Dendritic cell treated with granulocyte-macrophage colony-stimulating factor and Interleukin-4, amounts not matched to agents 40 ng/mL and 50 ng/mL, for 4 days (primary cell): ENCODE measurements around the gene KIRREL3.

ENCODE experiments used
- H3K27ac Mint-ChIP-seq: one replicate; pipeline ENCODE4 v1.8.0; 2022; ENCODE audit warnings: mild to moderate bottlenecking, mixed read lengths
- H3K27me3 Mint-ChIP-seq: one replicate; pipeline ENCODE4 v1.8.0; 2022; ENCODE audit warnings: mild to moderate bottlenecking, mixed read lengths
- H3K36me3 Mint-ChIP-seq: one replicate; pipeline ENCODE4 v1.8.0; 2022; ENCODE audit warnings: low read depth, mixed read lengths
- H3K4me1 Mint-ChIP-seq: one replicate; pipeline ENCODE4 v1.8.0; 2022; ENCODE audit warnings: low read depth, mixed read lengths
- H3K4me3 Mint-ChIP-seq: one replicate; pipeline ENCODE4 v1.8.0; 2022; ENCODE audit warnings: mild to moderate bottlenecking, moderate library complexity, mixed read lengths
- H3K9me3 Mint-ChIP-seq: one replicate; pipeline ENCODE4 v1.8.0; 2022; ENCODE audit warnings: mixed read lengths
- intact Hi-C: fragments of 100-400 bp; cut with micrococcal nuclease; formaldehyde crosslinking; loops from one replicate; pipeline ENCODE4 v1.15.0; 2022

KIRREL3 gene

DNA sequence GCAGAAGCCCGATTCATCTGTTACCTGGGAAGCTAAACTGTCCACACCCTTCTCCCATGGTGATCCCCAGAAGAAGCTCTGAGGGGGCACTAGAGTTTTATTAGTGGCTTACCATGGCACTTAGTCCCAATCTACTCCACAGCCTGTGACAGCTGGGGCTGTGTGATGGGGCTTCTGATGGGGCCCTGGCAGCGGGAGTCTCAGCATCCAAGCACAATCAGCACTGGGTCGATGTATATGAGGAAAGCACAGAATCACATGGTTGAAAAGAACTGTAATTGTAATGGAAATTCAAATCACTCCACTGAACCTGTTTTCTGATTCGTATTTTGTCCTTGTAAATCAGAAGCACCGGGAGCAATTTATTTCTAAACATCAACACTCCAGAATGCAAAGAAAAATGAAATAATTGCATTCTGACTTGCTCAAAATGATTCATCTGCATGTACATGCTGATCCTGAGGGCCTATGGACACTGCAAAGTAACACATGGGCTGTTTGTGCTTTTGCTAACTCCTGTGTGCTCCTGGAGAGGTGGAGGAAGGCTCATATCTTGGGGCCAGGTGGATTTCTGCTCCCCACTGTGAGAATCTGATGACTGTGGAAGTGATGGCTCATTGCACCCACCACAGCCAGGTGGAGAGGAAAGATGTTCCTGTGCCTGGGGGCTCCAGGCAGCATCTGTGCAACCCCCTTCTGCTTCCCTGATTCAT, 203.0 kb downstream of the KIRREL3 start:
- intact Hi-C loops: no loop called here
- Mint-ChIP-seq H3K9me3 (peaks cover 9% of the 10 kb centered on the region), H3K36me3 (no peaks in the 10 kb centered on the region), H3K4me1 (no peaks in the 10 kb centered on the region), H3K27ac (no peak overlapping the region), H3K4me3 (no peak overlapping the region), H3K27me3 (no peaks in the 10 kb centered on the region)

DNA sequence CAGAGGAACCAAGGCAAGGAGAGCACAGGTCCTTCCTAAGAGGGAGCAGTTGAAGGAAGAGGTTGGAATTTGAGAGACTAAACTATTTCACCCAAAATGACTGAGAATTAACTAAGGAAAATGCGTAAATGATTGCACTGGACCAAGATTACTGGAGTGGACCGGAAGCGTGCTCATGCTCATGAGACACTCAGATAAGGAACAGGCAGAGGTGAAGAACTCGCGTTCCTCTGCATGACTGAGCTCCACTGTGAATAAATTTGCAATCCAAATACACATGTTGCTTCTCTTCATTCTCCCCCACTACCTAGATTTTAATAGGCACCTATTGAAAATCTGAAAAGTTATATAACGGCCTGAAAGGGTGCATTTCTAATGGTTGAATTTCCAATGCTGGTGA, 207.0 kb downstream of the KIRREL3 start:
- no peak overlapping the region for H3K27ac Mint-ChIP-seq
- H3K27me3 Mint-ChIP-seq: no peaks in the 10 kb centered on the region
- intact Hi-C loops: no loop called here
- peaks cover under 1% of the 10 kb centered on the region for H3K9me3 Mint-ChIP-seq
- H3K4me3 Mint-ChIP-seq: no peak overlapping the region
- no peaks in the 10 kb centered on the region for H3K4me1 Mint-ChIP-seq
- no peaks in the 10 kb centered on the region for H3K36me3 Mint-ChIP-seq

DNA sequence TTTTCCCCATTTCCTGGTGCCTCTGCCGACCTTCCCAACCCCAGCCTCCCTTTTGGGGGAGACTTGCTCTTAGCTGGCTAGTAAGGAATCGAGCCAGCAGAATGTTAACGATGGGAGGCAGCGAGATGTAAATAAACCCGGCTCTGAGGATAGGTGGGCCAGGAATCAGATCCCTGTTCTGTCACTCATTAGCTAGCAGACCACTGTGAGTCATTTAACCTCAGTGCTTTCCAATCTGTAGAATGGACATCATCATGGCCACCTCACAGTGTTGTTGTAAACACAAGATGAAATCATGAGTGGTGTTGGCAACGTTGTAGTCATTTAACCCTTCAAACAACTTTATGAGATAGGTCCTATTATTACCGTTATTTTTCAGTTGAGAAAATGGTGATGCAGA, 208.6 kb downstream of the KIRREL3 start:
- Mint-ChIP-seq H3K27me3 (no peaks in the 10 kb centered on the region), H3K27ac (no peak overlapping the region), H3K4me3 (no peak overlapping the region), H3K9me3 (no peaks in the 10 kb centered on the region), H3K4me1 (no peaks in the 10 kb centered on the region), H3K36me3 (no peaks in the 10 kb centered on the region)
- intact Hi-C loops: no loop called here

DNA sequence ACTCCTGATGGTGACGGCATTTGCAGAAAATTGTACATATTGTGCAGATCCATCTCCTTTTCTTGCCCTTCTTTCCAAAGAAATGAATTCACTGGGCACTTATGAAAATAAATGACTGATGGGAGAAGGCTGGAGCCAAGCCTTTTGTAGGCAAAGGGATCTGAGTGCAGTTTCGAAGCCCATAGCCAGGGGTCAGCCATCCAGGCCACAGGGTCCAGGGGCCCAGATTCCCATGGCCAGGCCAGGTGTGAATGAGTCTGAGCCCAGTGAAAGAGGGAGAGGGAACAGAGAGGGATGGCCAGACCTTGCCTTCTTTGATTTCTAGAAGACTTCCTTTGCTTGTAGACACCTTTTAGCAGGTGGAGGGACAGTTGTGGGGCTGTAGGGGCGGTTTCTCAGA, 209.1 kb downstream of the KIRREL3 start:
- no peak overlapping the region for H3K4me3 Mint-ChIP-seq
- no peaks in the 10 kb centered on the region for H3K27me3 Mint-ChIP-seq
- H3K36me3 Mint-ChIP-seq: no peaks in the 10 kb centered on the region
- no peaks in the 10 kb centered on the region for H3K9me3 Mint-ChIP-seq
- intact Hi-C loops: no loop called here
- no peaks in the 10 kb centered on the region for H3K4me1 Mint-ChIP-seq
- no peak overlapping the region for H3K27ac Mint-ChIP-seq

DNA sequence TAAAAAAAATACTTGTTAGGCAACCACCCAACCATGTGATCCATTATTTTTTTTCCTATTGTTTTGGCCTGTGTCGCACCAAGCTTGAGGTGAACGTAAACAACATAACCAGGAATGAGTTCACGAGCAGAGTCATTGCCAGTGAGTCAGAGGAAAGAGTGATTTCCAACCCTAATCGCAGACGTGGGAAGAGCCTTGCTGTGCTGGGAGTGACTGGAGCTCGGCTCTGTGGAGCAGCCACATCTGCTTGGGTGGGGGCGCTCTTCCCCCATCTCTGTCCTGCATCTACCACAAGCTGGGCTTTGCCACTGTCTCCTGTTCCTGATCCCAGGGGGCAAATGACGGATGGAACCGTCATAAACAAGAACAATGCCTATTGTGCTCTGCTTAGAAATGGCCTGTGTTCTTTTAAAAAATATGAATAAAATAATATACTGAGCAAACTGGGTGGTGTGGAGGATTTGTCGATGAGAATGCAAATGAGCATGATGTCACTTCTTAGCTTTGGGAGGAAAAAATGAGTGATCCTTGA, 210.0 kb downstream of the KIRREL3 start:
- H3K4me1 Mint-ChIP-seq: no peaks in the 10 kb centered on the region
- H3K36me3 Mint-ChIP-seq: no peaks in the 10 kb centered on the region
- no peak overlapping the region for H3K27ac Mint-ChIP-seq
- H3K27me3 Mint-ChIP-seq: no peaks in the 10 kb centered on the region
- no peak overlapping the region for H3K4me3 Mint-ChIP-seq
- H3K9me3 Mint-ChIP-seq: no peaks in the 10 kb centered on the region
- intact Hi-C loops: no loop called here

DNA sequence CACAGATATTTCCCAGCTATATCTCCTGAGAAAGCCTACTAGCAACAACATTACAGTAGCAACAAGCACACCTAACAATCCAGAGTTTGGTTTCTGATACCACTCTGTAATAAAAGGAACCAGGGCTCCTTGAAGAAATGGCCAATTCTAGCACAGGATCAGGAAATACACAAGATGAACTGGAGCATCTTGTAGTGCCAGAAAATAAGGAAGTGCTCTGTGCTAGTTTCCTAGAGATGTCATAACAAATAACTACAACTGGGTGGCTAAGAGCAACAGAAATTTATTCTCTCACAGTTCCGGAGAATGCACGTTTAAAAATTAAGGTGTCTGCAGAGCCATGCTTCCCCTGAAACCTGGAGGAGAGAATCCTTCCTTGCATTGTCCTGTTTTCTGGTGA, 217.8 kb downstream of the KIRREL3 start:
- Mint-ChIP-seq H3K36me3 (no peaks in the 10 kb centered on the region), H3K27me3 (peaks cover 4% of the 10 kb centered on the region), H3K9me3 (no peaks in the 10 kb centered on the region), H3K27ac (no peak overlapping the region), H3K4me3 (no peak overlapping the region), H3K4me1 (no peaks in the 10 kb centered on the region)
- intact Hi-C loops: no loop called here

DNA sequence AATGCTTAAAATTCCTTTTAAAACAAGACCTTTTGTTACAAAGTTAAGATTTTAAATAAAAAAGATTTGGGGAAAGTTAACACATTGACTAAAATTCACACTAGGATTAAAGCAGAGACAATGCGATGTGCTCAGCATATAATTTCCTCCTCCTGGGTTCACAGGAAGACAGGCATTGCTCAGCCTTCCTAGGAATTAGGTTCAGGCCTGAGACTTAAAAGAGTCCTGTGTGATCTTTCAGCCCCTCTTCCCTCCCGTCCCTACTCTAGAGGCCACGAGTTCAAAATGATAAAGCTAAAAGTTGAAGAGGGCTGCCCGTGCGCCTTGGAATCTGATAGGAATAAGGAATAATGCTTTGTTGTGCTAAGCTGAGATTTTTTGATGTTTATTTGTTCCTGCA, 218.6 kb downstream of the KIRREL3 start:
- H3K4me3 Mint-ChIP-seq: no peak overlapping the region
- intact Hi-C loops: no loop called here
- H3K4me1 Mint-ChIP-seq: no peaks in the 10 kb centered on the region
- no peaks in the 10 kb centered on the region for H3K36me3 Mint-ChIP-seq
- H3K27me3 Mint-ChIP-seq: peaks cover 4% of the 10 kb centered on the region
- no peaks in the 10 kb centered on the region for H3K9me3 Mint-ChIP-seq
- no peak overlapping the region for H3K27ac Mint-ChIP-seq

DNA sequence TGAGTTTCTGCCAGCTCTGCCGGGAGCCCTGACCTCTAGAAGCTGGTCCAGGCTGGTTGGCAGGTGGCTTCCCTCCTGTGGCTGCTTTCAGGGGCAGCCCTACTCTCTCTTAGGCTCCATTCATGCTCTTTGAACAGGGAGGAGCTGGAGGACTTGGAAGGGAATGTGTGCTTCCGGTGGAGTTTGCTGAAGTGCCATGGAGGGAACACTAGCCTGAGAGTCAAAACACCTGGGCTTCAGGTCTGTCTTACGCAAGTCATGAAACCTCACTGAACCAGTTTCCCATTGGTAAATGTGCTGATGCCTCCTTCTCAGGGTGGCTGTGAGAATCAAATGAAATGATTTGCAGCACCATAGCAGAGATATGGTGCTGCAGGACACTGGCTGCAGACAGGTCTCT, 224.5 kb downstream of the KIRREL3 start:
- peaks cover 5% of the 10 kb centered on the region for H3K27me3 Mint-ChIP-seq
- H3K27ac Mint-ChIP-seq: no peak overlapping the region
- H3K4me3 Mint-ChIP-seq: no peak overlapping the region
- intact Hi-C loops: no loop called here
- H3K4me1 Mint-ChIP-seq: no peaks in the 10 kb centered on the region
- no peaks in the 10 kb centered on the region for H3K36me3 Mint-ChIP-seq
- H3K9me3 Mint-ChIP-seq: no peaks in the 10 kb centered on the region

DNA sequence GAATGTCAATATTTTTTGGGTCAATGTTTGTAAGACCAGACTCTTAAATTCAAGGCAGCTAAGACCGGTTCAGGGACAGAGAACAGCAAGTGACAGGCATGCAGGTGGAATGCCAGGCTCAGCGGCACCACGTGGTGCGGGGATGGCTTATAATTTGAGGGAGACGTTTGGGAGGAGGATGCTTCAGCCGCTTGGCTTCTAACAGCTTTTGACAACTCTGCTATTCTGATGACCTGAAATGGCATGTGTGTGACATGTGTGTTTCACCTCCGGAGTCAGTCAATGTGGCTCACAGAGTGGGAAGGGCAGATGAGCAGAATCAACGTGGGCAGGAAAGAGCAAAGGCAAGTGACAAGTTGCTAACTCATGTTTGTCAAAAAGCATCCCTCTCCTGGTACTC, 228.3 kb downstream of the KIRREL3 start:
- no peak overlapping the region for H3K4me3 Mint-ChIP-seq
- peaks cover 2% of the 10 kb centered on the region for H3K27me3 Mint-ChIP-seq
- H3K9me3 Mint-ChIP-seq: no peaks in the 10 kb centered on the region
- no peak overlapping the region for H3K27ac Mint-ChIP-seq
- intact Hi-C loops: no loop called here
- no peaks in the 10 kb centered on the region for H3K36me3 Mint-ChIP-seq
- H3K4me1 Mint-ChIP-seq: no peaks in the 10 kb centered on the region

DNA sequence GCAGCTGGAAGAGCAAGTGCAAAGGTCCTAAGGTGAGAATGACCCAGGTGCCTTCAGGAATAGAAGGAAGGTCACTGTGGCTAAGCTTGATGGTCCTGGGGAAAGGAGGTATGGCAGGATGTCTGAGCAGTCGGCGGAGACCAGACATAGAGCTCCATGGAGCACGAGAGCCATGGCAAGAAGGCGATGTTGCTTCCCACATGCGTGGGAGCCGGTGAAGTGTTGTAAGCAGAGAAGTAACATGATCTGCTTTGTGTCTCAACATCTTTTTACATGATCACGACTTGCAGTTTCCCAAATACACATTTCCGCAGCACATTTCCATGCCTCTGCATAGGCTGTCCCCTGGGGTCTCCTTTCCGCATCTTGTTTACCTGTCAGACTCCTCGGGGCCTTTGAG, 231.9 kb downstream of the KIRREL3 start:
- intact Hi-C loops: no loop called here
- no peaks in the 10 kb centered on the region for H3K4me1 Mint-ChIP-seq
- H3K36me3 Mint-ChIP-seq: no peaks in the 10 kb centered on the region

DNA sequence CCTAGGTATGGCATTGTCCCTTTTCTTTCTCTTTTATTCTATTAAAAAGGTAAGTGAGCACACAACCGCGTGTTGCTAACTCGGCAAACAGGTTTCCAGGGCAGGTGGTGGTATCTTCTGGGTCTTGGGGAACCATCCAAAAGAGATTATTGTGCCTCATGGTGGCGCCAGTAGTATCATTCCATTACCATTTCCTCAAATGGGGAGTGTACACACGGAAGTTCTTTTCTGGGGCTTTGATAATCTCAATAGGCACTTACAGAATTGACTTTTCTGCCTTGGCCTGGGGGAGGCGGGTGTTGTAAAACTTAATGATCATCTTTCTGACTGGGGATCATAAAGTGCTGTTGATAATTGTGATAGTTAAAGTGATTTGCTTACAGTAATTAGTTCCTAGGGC, 234.1 kb downstream of the KIRREL3 start:
- no peaks in the 10 kb centered on the region for H3K36me3 Mint-ChIP-seq
- intact Hi-C loops: no loop called here

More for the DNA sequence above, 231.9 kb downstream of the KIRREL3 start:
- H3K27me3 Mint-ChIP-seq: no peaks in the 10 kb centered on the region
- H3K4me3 Mint-ChIP-seq: no peak overlapping the region
- no peaks in the 10 kb centered on the region for H3K9me3 Mint-ChIP-seq
- no peak overlapping the region for H3K27ac Mint-ChIP-seq

DNA sequence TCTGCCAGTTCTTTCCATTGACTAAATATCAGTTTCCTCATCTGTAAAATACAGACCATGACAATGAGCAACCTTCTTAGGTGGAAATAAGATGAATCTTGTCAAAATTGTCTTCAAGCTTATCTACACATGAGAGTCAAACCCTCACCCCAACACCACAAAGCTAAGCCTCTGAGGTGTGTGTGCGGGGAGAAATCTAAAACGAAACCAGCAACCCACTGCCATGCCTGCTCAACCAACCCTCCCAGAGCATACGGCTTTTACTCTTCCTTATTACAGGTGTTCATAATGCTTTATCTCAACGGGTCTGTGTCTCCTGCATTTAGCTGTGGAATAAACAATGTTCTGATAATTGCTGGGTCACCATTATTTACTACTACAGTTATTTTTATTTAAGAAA, 235.4 kb downstream of the KIRREL3 start:
- no peaks in the 10 kb centered on the region for H3K9me3 Mint-ChIP-seq
- intact Hi-C loops: no loop called here
- no peak overlapping the region for H3K4me3 Mint-ChIP-seq
- H3K4me1 Mint-ChIP-seq: no peaks in the 10 kb centered on the region
- H3K36me3 Mint-ChIP-seq: no peaks in the 10 kb centered on the region
- H3K27ac Mint-ChIP-seq: no peak overlapping the region
- no peaks in the 10 kb centered on the region for H3K27me3 Mint-ChIP-seq

More for the DNA sequence above, 234.1 kb downstream of the KIRREL3 start:
- Mint-ChIP-seq H3K4me1 (no peaks in the 10 kb centered on the region), H3K27me3 (no peaks in the 10 kb centered on the region), H3K9me3 (no peaks in the 10 kb centered on the region), H3K27ac (no peak overlapping the region), H3K4me3 (no peak overlapping the region)

DNA sequence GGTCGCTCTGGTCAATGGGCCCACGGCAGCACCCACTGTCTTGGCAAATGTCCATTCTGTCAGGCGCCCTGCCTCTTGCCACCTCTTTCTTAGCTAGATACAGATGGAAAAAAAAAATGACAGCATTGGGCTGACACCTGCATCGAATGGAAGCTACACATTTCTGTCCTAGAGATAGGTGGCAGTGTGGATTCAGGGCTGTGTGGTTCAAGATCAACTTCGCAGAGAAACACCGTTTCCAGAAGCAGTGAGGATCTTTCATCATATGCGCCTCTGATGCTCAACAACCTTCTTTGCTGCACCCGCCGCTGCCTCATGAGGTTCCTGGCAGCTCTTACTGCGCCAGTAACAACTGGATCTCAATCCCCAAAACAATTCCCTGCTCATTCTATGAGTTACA, 236.3 kb downstream of the KIRREL3 start:
- intact Hi-C loops: no loop called here
- Mint-ChIP-seq H3K27me3 (no peaks in the 10 kb centered on the region), H3K36me3 (no peaks in the 10 kb centered on the region), H3K4me1 (no peaks in the 10 kb centered on the region), H3K9me3 (no peaks in the 10 kb centered on the region), H3K4me3 (no peak overlapping the region), H3K27ac (no peak overlapping the region)

DNA sequence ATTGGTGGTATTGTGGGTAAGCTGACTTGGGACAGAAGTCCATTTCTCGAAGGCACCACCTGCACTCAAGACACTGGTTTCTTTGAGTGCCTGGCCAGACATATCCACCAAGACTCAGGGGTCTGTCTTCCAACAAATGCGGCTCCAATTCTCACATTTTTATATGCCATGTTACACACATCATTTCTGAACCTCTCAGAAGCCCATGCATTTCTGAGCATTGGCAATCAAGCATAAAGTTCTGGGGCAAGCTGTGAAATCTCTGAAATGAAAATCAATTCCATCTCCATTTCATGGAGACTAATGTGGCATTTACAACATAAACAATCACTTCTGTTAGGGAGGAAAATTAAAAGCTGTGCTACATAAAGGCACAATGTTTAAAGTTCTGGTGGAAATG, 243.7 kb downstream of the KIRREL3 start:
- Mint-ChIP-seq H3K4me3 (no peak overlapping the region), H3K4me1 (no peaks in the 10 kb centered on the region), H3K9me3 (no peaks in the 10 kb centered on the region), H3K27ac (no peak overlapping the region), H3K27me3 (no peaks in the 10 kb centered on the region), H3K36me3 (no peaks in the 10 kb centered on the region)
- intact Hi-C loops: no loop called here

DNA sequence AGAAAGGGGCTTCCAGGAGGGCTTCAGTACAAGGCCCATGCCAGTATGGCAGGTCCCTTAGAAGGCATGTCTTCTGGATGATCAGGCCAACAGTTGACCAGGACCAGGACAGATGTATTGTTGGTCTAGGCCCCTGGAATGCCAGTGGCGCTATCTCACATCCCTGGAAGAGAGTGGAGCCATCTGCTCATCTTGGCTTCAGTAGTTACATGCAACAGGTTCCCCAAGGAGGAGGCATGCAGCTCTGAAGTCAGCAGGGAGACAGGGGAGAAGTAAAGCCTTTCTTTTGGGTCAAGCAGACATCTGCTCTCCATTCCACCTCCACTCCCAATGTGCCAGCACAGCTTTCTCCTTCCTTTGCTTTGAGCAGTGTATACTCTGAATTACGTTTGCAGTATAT, 244.1 kb downstream of the KIRREL3 start:
- no peaks in the 10 kb centered on the region for H3K36me3 Mint-ChIP-seq
- H3K4me3 Mint-ChIP-seq: no peak overlapping the region
- no peaks in the 10 kb centered on the region for H3K4me1 Mint-ChIP-seq
- no peaks in the 10 kb centered on the region for H3K9me3 Mint-ChIP-seq
- H3K27ac Mint-ChIP-seq: no peak overlapping the region
- H3K27me3 Mint-ChIP-seq: no peaks in the 10 kb centered on the region
- intact Hi-C loops: no loop called here
